Eye (tissue), 1 donor: Measurements from ENCODE around the gene UBE3B.
A peak's percentile ranks its signal among the peaks of the same experiment; 100 is the strongest.

ENCODE experiments used
- DNase-seq: peaks from one replicate; pipeline ENCODE4 v3.0.0-alpha.2; 2015

Gene UBE3B

DNA sequence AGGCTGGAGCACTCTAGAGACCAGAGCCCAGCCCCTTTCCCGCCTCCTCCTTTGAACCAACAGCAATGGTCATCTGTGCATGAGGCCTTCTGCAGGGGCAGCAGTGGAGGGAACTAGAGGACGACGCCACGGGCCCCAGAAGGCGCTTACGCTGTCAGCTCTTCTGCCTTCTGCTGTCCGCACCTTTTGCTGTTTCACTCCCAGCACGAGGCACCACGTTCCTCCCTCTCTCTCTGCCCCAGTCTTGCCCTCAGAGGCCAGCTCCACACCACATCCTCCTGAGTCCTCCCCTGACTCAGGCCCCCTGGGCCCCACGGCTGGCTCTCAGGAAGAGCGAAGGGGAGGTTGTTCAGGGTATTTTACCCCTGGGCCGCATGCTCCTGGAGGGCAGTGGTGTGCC is 80.4 kb downstream of the UBE3B start:
- no peak for DNase-seq

DNA sequence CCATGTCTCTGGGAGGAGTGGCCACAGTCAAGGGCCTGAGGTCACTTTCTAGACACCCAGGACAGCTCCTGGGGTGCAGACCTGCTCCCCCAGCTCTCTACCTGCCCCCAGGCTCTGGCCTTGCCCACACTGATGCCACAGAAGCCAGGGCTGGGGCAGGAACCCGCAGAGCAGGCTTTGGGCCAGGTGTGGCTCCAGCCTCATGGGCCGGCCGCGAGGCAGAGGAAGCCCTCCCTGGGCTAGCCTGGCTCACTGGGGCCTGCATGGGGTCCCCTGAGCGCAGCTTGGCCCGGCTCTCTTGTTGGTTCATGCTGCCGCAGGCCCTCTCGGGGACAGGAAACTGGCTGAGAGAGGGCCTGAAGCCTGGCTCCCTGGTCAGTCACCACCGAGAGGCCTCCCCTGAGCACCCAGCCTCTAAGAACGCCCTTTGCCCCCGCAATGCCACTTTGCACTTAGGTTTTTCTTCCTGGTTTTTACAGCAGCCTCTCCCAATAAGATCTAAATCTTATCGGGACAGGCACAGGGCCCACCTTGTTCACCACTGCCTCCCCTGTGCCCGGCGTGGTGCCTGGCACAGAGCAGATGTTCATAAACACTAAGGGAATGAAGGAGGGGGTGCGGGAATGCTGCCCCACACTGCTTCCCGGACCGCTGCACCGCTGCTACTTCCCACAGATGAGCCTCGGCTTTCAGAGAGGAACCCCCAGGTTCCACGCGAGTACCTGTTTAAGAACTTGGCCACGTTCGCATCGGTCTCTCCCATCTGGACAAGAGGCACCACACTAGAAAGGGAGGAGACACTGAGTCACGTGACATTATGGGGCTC is 81.2 kb downstream of the UBE3B start:
- no peak for DNase-seq

DNA sequence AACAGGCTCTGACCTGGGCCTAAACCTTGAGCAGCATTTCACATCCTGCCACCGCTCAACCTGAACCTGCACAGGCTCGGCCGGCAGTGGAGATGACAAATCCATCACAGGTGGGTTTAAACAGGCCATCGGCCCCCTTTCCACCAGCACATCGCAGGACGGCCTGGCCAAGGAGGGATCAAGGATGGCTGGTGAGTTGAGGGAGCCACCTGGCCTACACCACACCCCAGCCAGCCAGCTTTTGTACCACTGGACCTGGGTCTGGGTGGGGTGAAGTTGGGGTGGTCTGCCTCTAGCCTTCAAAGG is 81.7 kb downstream of the UBE3B start:
- no peak for DNase-seq

DNA sequence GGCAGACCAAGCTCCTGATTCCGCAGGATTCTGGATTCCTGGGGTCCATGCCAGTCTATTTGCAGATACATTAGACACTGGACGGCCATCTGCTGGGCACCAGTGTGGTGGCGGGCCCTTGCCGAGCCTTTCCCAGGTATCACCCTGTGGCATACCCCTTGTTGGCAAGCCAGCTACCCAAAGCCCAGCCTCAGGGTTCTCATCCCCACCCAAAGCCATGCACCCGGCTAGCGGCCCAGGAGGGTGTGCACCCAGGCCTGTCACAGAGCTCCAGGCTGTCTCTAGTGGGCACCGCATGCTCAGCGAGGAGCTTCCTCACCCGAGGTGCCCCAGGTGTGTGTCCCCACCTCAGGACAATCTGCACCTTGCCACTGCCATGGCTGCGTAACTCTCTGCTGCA is 82.2 kb downstream of the UBE3B start:
- no peak for DNase-seq

DNA sequence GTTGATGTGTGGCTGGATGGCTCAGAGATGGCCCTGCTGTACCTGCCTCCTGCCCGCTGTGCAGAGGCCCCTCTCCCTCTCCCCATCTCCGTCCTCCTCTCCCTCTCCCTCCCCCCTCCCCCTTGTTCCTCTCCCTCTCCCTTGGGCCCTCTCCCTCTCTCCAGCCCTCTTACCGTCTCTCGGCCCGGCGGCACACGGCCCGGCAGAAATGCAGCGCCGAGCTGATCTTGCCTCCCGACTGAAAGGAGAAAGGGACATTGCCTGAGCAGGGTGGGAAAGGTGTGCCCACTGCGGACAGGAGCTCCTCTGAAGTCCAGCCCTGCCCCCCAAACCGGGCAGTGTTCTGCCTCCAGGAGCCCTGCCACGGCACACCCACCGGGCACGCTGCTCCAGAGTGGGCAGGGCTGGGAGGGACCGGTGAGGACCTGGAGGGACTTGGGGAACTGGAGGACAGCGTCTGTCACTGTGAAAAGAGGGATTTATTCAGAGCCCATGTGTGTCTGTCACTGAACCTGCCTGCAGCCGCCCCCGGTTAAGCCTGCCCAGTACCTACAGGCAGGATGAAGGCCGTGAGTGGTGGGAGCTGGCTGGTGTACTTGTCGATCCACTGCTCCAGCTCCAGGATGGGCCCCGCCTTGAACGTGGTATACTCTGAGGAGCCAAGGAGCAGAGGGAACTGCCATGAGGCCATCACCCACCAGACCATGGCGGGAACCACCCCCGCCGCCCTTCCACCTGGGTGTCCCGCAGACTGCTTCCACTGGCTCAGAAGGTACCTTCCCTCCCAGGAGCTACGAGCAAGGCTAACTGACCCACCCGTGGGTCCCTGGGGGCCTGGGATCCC is 83.7 kb downstream of the UBE3B start:
- no peak for DNase-seq

DNA sequence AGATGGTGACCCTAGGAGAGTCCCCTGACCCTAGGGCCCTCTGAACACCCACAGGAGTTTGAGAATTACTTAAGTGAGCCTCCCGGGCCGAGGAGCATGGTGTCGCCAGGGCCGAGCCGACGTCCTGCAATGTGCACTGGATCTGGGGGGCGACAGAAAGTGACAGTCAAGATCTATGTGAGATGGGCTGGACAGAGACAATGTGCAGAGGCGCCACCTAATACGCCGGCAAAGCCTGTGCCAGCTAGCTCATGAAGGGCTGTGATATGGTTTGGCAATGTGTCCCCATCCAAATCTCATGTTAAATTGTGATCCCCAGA is 84.2 kb downstream of the UBE3B start:
- DNase-seq, result no peak

DNA sequence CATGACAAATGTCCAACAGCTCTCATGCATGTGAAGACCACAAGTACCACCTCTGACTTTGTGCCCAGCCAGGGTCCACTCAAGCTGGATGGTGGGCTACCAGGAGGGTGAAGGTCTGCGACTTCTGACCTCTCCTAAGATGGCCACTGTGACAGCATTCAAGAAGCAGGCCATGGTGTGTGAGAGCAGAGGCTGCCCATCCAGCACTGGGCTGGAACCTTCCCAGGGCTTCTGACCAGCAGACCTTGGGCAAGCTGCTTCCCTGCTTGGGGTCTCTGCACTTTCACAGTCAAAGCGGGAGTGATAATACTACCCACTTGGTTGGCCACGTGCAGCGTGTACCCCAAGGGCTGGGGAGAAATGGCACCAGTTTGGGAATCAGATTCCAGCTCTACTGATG is 85.4 kb downstream of the UBE3B start:
- DNase-seq, result no peak

DNA sequence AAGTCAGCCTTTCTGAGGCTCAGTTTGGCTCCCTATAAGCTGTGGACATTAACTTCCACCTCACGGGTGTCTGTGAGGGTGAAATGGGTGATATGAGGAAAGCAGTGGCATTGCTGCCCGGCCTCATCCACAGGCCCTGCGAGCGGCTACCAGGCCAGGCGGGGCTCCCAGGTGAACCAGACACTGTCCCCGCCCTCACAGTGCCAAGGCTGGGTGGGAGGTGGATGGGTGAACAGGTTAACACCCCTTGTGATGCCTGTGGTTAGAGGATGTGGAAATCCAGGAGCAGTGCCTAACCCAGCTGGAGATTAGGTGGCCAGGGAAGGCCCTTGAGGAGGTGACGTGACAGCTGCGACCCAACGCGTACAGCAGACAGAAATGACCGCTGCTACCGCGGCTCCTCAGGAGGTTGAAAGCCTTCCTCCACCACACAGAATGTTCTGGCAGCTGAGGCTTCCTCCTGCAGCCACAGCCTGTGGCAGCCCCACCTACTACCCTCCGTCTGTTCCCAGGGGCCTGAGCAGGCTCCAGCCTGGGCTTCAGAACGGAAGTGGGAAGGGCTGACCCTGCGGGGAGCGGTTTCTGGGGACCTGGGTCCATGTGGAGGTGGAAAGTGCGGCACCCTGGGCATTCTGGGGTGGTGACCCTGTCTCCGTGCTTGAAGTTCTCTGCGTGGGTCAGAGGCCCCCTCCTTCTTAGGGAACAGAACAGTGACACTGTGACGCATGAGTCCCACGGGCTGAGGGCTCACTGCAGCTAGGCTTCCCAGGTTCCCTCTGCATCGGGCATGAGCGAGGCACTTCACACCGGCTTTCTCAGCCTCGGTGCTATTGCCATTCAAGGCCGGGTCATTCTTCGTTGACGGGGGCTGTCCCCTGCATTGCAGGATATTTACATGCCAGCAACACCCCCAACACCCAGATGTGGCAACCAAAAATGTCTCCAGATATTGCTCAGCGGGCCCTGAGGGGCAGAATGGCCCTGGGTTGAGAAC is 86.2 kb downstream of the UBE3B start:
- DNase-seq, result no peak

DNA sequence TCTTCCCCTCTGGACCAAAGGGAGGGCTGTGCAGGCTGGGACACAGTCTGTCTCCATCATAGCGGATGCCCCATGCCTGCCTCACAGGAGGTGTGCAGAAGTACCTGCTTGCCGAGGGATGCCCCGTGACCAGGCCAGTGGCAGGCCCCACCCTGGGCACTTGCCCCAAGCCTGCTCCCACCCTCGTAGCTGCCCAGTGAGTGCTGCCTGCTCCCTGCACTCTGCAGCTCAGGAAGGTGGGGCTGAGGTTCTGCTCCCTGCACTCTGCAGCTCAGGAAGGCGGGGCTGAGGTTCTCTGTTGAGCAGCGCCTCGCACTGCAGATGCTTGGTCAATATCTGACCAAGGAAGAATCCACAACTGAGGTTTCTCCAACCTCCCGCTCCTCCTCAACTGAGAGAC is 89.0 kb downstream of the UBE3B start:
- no peak for DNase-seq

DNA sequence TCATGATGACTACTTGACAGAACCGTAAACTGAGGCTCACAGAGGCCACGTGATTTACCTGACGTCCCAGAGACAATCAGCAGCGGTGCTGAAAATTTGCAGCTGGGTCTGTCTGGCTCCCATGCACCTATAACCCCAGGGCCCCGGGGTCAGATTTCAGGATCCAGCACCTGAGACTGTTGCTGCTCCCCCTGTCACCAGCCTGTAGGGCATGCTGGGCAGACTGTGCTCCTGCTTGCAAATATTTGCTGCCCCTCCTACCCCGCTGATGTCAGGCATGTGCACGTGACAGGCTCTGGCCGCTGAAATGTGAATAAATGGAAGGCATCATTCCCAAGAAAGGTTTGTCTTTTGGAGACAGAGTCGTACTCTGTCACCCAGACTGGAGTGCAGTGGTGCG is 89.9 kb downstream of the UBE3B start:
- DNase-seq, result no peak

DNA sequence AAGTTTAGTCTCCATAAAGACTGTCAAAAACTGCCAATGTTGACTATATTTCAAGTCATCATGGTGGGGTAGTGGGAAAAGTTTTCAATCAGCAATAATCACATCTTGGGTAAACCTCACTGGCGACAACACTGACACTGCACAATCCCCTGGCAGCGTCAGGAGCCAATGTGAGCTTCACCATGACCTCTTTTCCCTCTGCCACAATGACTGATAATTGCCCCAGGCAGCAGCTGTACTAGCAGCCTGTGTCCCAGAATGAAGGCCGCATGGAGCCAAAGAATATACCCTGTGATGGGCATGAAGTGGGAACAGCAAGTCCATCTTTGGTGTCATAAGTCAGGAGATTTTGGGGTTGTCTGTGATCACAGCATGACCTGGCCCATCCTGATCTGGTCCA is 90.5 kb downstream of the UBE3B start:
- no peak for DNase-seq

DNA sequence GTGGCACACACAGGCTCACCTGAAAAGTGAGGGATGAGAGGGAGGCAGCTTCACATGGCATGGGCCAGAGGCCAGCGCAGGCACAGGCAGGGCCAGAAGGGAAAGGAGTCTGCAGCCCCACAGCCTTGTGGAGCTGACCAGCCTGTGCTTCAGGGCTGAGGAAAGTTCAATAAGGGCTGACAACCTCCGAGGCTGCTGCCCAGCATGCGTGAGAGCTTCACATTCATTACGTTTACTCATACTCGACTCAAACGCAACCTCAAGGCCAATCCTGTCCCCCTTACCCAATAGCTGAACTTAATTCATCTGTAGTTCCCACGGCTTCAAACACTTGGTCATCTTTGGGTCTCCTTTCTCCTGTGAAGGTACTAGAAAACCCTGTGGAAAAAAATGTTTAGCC is 91.1 kb downstream of the UBE3B start:
- no peak for DNase-seq

DNA sequence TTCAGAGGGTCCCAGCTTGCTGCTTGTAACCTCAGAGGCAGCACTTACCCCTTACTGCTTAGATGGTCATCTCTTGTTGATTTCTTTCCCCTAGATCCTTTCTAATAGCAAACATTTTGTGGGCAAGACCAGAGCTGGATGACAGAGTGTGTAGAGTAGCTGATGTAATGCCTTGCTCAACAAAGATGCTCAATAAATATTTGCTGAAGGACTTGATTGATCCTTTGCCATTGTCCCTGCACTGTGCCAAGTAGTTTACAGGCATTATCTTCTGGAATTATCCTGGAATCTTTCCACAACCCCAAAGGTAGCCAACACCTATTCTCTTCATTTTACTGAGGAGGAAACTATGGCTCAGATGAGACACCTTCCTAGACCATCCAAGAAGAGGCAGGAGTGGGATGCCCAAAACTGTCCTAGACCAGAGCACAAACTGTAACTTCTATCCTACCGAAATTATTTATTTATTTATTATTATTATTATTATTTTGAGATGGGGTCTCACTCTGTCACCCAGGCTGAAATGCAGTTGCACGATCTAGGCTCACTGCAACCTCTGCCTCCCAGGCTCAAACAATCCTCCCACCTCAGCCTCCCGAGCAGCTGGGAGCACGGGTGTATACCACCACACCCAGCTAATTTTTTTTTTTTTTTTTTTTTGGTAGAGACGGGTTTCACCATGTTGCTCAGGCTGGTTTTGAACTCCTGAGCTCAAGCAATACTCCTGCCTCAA is 94.5 kb downstream of the UBE3B start:
- no peak for DNase-seq

DNA sequence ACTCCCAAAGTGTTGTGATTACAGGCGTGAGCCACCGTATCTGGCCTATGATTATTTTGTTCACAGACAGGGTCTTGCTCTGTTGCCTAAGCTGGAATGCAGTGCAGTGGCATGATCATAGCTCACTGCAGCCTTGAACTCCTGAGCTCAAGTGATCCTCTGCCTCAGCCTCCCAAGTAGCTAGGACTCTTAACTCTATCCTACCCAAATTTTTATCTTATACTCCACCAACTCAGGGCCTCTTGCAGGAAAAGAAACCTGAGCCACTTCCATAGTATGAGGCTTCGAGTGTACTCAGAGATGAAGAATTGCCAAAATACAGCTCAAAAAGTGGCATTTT is 95.0 kb downstream of the UBE3B start:
- no peak for DNase-seq

DNA sequence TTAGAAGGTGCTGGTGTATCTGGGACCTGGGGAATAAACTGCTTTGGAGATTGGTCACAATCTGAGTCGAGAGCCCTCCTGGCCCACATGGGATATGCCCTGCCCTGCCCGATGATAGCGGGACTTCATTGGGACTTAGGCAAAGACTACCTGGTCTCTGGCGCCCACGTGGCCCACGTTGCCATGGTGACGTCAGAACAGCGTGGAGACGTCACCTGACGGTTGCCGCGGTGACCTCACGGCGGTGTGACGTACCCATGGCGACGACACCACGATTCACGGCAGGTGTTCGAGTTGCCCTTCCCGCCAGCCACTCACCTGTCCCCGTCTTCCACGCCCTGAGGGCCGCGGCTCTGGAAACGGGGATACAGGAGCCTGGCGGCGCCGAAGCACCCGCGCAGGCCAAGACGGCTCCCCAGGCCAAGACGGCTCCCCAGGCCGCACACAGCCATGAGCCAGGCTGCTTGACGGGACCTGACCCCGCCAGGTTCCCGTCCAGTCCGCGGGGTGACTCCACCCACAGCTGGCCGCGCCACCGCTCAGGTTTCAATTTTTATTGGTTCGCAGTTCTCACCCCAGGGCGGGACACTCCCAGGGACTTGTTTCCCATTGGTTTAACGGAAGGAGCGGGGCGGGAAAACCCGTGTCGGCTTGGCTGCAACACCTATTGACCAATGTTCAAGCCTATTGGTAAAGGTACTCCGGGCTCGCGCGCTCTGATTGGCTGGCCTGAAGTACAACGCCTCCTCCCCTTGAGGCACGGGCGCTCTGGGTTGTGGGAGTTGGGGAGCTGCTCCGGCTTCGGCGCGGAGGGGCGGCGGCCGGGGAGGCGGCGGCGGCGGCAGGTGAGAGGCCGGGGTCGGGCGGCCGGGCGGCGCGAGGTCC is 95.8 kb downstream of the UBE3B start, which contains the start of the genes MMAB and MVK:
MMAB (minus strand) TSS at position 476 of the 885 bp plus-strand sequence; CDS start at position 452, 24 bp downstream.
MVK (plus strand) TSS at position 766 of the 885 bp plus-strand sequence. CDS start 1,029 bp downstream, outside the sequence.
- peak; percentile 99 for DNase-seq

DNA sequence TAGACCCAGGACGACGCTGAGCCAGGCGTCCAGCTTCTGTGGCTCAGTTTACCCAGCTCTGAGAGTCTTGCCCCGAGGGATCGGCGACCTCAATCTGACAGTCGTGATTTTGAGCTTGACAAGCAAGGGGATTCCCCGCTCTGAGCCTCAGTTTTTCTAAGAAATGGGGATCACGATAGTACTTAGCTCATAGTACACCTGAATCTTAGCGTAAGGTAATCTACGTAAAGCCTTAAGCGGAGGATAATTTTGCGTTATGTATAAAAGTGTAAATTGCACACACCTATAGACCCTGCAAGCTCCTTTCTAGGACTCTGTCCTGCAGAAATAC is 96.4 kb downstream of the UBE3B start:
- DNase-seq, result no peak

DNA sequence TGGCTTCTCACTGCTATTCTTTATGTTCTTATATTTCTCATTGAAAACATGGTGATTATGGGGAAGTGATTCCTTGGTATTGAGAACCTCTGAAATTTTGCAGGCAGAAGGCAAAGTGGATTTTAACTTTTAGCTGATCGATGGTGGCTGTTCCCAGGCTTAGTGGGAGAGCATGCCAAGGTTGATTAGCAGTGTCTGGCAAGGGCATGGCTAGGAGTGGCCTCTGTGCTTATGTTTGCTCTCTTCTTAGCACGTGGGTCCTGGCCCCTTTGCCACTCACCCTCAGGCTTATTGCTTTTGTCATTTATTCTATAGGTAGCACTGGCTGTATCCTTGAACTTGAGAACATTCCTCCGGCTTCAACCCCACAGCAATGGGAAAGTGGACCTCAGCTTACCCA is 98.2 kb downstream of the UBE3B start:
- no peak for DNase-seq

DNA sequence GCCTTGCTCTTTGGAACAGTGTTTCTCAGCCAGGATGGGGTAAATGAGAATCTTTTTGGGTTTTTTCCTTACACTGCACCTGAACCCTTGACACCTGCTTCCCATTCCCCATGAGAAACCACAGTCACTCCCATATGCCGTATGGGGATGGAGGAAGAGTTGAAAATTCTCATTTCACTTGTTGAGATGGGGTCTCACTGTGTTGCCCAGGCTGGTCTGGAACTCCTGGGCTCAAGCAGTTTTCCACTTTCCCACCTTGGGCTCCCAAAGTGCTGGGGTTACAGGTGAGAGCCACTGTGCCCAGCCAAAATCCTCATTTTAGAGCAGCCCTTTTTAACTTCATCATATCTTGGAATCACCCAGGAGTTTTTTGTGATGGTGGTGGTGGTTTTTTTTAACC is 99.9 kb downstream of the UBE3B start:
- no peak for DNase-seq

DNA sequence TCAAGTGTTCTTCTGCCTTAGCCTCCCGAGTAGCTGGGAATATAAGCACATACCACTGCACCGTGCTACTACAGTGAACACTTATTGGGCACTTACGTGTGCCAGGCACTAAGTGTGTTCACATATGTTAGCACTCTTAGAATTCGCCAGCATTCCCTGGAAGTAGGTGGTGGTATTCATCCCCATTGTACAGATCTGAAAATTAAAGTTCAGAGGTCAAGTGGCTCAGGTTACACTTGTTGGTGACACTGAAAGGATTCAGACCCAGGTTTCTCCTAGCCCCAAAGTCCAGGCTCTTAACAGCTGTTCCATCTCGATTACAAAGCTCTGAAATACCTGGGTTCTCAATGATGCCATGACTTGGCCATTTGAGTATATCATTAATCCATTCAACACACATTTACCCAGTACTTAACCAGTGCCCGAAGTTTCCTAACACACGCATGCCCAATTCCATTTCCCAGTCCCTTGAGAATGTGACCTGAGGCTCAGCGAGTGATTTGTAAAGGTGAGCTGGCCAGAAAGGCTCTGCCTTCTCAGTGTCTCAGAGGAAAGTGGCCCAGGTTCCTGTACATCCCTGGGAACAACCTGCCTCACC is 101.0 kb downstream of the UBE3B start:
- no peak for DNase-seq

DNA sequence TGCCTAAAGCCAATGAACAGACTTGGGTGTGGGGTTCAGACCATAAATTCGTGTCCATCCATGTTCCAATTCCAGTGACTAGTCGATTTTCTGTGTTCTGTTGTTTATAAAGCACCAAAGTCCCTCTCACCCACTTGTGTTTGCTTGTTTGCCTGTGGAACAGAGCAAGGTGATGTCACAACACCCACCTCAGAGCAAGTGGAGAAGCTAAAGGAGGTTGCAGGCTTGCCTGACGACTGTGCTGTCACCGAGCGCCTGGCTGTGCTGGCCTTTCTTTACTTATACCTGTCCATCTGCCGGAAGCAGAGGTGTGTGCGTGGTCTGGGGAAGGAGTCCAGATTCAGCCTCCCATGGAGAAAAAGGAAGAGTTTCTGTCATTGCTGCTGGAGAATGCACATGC is 102.2 kb downstream of the UBE3B start:
- no peak for DNase-seq

DNA sequence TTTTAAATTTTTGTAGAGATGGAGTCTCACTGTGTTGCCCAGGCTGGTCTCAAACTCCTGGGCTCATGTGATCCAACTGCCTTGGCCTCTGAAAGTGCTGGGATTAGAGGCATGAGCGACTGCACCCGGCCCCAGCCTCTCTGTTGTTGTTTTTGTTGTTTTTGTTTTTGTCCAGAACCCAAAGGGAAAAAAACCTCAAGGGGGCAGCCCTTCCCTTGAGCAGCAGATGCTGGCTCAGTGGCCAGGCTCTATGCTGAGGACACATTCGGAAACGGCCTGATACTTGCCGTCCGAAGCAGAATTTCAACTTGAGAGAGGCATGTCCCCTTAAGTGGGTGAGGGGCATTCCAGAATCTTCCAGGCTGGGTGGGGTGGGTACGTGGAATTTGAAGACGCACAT is 102.8 kb downstream of the UBE3B start:
- no peak for DNase-seq
